HFFc6 (cell line): ENCODE results near the gene VEGFB. TPM values are rescaled to one million over a fixed set of nuclear protein-coding genes. Genes with fewer than 3 reads are reported as not detected.

ENCODE experiments used
- DNase-seq: peaks from one replicate; pipeline ENCODE4 v3.0.0-alpha.2; 2018
- H3K27ac Mint-ChIP-seq: 2 replicates; pipeline ENCODE4 v1.8.0; 2020; ENCODE audit warnings: mild to moderate bottlenecking, mixed read lengths
- H3K27me3 Mint-ChIP-seq: 2 replicates; pipeline ENCODE4 v1.8.0; 2021; ENCODE audit warnings: mild to moderate bottlenecking, moderate library complexity, mixed read lengths; ENCODE audit not compliant: insufficient read depth
- H3K36me3 Mint-ChIP-seq: 2 replicates; pipeline ENCODE4 v1.8.0; 2021; ENCODE audit warnings: low read depth, mixed read lengths
- H3K4me1 Mint-ChIP-seq: 2 replicates; pipeline ENCODE4 v1.8.0; 2020; ENCODE audit warnings: low read depth, mixed read lengths
- H3K4me3 Mint-ChIP-seq: 2 replicates; pipeline ENCODE4 v1.8.0; 2020; ENCODE audit warnings: mild to moderate bottlenecking, moderate library complexity, mixed read lengths
- H3K9me3 Mint-ChIP-seq: 2 replicates; pipeline ENCODE4 v1.8.0; 2020; ENCODE audit warnings: mild to moderate bottlenecking, mixed read lengths
- CTCF ChIP-seq: fragments of 200-600 bp; sonication (generic); IDR thresholded peaks from 2 replicates; pipeline ENCODE4 v1.5.0; 2021; ENCODE audit warnings: antibody characterized with exemption, mild to moderate bottlenecking
- total RNA-seq, 6 experiments: library from RNA; stranded (reverse); fragmentation: NEBNext Ultra II Directional; extraction: Animal tissue kit (Norgen Biotek cat#: 25700); gene quantifications; 2 replicates in 1 of 6; 3 replicates in 5 of 6; pipeline ENCODE4 v1.2.3, GENCODE V29; 2021

Gene VEGFB
- total RNA-seq, 6 experiments from 2014 or later, result 65.1 to 80.6 (median 71.2) TPM

GRCh38 chr11:64250415-64251015 lies 16.1 kb downstream of the VEGFB start:
- peaks cover 2% of the 10 kb centered on the region for H3K27me3 Mint-ChIP-seq
- TF ChIP-seq CTCF, result no peak
- peaks cover 5% of the 10 kb centered on the region; the same call in 1 of the 2 replicates for H3K36me3 Mint-ChIP-seq
- H3K27ac Mint-ChIP-seq, result no peak overlapping the region
- no peak for DNase-seq
- H3K4me3 Mint-ChIP-seq, result peak overlapping the region; percentile 87
- H3K4me1 Mint-ChIP-seq, result peaks cover 19% of the 10 kb centered on the region
- H3K9me3 Mint-ChIP-seq, result no peaks in the 10 kb centered on the region

- H3K4me3 Mint-ChIP-seq, result peak within 1 kb of the TSS; percentile 91
- no peaks in the 10 kb centered on the region for H3K9me3 Mint-ChIP-seq
- peak within 1 kb of the TSS; percentile 88 for H3K27ac Mint-ChIP-seq
- no peaks in the 10 kb centered on the region for H3K36me3 Mint-ChIP-seq
- no peak for DNase-seq
- TF ChIP-seq CTCF, result peak; percentile 87
- peaks cover 19% of the 10 kb centered on the region for H3K4me1 Mint-ChIP-seq
- peaks cover under 1% of the 10 kb centered on the region for H3K27me3 Mint-ChIP-seq
Measured at GRCh38 chr11:64251016-64251752, 16.8 kb downstream of the VEGFB start, which contains the start of gene PLCB3. Gene PLCB3 (plus strand): TSS chr11:64251530. CDS start chr11:64251650, 120 bp downstream.

- no peak for DNase-seq
- Mint-ChIP-seq H3K27ac (peak overlapping the region; percentile 88), H3K9me3 (no peaks in the 10 kb centered on the region), H3K4me1 (peaks cover 19% of the 10 kb centered on the region), H3K4me3 (peak overlapping the region; percentile 91), H3K27me3 (no peaks in the 10 kb centered on the region; the same call in none of the 2 replicates), H3K36me3 (no peaks in the 10 kb centered on the region)
- no peak for TF ChIP-seq CTCF
Measured at GRCh38 chr11:64251753-64252002, 17.3 kb downstream of the VEGFB start.

- Mint-ChIP-seq H3K27me3 (no peaks in the 10 kb centered on the region; the same call in none of the 2 replicates), H3K27ac (peak overlapping the region; percentile 88), H3K36me3 (no peaks in the 10 kb centered on the region), H3K9me3 (no peaks in the 10 kb centered on the region), H3K4me1 (peaks cover 19% of the 10 kb centered on the region), H3K4me3 (peak overlapping the region; percentile 91)
- DNase-seq, result no peak
- peak; percentile 80 for TF ChIP-seq CTCF
Measured at GRCh38 chr11:64252003-64252872, 17.9 kb downstream of the VEGFB start.

GRCh38 chr11:64253043-64253442 lies 18.7 kb downstream of the VEGFB start:
- no peak for TF ChIP-seq CTCF
- Mint-ChIP-seq H3K27me3 (peaks cover 2% of the 10 kb centered on the region), H3K27ac (peak overlapping the region; percentile 57), H3K4me1 (peaks cover 13% of the 10 kb centered on the region), H3K4me3 (peak overlapping the region; percentile 91), H3K36me3 (peaks cover 6% of the 10 kb centered on the region; the same call in 1 of the 2 replicates), H3K9me3 (no peaks in the 10 kb centered on the region)
- no peak for DNase-seq
